Frontal cortex (tissue), 4 donors: Measurements from ENCODE around the gene ALOX15. TPM values are rescaled to one million over a fixed set of nuclear protein-coding genes. Genes with fewer than 3 reads are reported as not detected.
A peak's percentile ranks its signal among the peaks of the same experiment; 100 is the strongest.
"Not testable (repeated sequence)": the region's sequence is repeated elsewhere in the genome, so short reads cannot be mapped to it uniquely, and the experiment has no call there.

Source experiments
- DNase-seq, 2 donors: peaks; one replicate each; pipeline ENCODE4 v3.0.0; 2012; ENCODE audit warnings: low spot score in 2 of 2
- FAIRE-seq: peaks from 2 replicates; lab custom pipeline; 2012; peaks lifted over from hg19 to GRCh38; lab: Jason Lieb, UNC
- total RNA-seq: library from RNA; depleted of rRNA; stranded (reverse); fragments of >200 nt; gene quantifications from one replicate; pipeline ENCODE4 v1.2.3, GENCODE V29; 2014
- donor health status: control.
- donor health status: control.
- donor health status: control.

ALOX15 gene
- total RNA-seq, 1 donor from 2014 or later = not detected

DNA sequence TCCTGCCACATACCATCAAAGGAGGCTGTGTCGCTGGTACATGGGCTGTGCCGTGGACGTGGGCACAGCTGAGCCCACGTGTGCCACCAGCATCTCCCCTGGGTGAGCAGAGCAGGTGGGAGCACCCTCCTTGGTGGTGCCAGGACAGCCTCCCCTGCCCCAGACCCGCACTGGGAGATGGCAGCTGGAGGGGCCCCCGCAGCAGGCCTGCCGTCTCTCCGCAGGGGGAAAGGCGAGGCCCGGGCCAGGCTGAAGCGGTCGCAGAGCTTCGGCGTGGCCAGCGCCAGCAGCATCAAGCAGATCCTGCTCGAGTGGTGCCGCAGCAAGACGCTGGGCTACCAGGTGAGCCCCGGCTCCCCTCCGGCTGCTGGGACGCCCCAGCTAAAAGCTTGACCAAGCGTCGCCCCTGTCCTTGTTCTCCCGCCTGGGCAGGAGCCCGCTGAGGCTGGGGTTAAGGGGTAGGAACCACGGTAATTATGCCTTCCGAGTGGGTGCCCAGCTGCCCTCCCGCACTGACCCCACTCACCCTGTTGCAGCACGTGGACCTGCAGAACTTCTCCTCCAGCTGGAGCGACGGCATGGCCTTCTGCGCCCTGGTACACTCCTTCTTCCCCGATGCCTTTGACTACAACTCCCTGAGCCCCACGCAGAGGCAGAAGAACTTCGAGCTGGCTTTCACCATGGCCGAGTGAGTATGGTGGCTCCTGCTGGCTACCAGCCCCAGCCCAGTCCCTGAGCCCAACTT is 44.7 kb downstream of the ALOX15 start:
- DNase-seq (no peak), FAIRE-seq (no peak)

- not testable (repeated sequence) for DNase-seq
Measured at GRCh38 chr17:4595685-4596342, 45.7 kb downstream of the ALOX15 start.

GRCh38 chr17:4594931-4595684 is 46.4 kb downstream of the ALOX15 start:
- no peak for FAIRE-seq
- DNase-seq = no peak

More at GRCh38 chr17:4595685-4596342, 45.7 kb downstream of the ALOX15 start:
- FAIRE-seq = not testable (repeated sequence)

DNA sequence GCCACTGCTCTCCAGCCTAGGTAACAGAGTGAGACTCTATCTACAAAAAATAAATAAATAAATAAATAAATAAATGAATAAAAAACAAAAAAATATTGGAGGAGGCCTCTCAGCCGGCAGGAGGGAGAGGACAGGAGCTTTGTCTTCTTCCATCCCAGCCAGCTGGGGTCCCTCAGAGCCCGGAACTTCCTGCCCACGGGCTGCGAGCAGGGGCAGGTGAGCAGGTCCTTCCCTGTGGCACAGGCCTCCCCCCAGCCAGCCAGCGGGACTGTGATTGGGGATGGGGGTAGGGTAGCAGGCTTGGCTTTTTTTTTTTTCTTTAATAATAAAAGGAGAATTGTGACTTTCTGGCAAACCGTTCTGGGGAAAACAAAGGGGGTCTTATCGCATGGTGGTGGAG is 47.1 kb downstream of the ALOX15 start:
- FAIRE-seq = no peak
- DNase-seq = no peak

DNA sequence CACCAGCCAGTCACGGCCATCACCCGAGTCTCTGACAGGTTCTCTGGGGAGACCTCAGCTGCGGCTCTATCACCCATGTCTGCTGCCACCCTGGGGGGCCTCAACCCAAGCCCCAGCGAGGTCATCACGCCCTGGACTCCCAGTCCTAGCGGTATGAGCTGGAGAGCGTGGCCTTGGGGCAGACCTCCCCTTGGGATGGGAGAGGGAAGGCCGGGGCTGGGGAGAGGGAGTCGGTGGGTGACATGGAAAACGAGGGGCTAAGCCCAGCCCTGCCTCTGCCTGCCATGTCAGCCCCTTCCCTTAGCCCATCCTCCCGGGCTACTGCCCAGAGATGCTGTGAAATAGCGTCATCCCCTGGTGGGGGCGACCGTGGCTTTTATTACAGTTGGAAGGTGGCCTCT is 48.5 kb downstream of the ALOX15 start:
- DNase-seq (no peak), FAIRE-seq (no peak)

DNA sequence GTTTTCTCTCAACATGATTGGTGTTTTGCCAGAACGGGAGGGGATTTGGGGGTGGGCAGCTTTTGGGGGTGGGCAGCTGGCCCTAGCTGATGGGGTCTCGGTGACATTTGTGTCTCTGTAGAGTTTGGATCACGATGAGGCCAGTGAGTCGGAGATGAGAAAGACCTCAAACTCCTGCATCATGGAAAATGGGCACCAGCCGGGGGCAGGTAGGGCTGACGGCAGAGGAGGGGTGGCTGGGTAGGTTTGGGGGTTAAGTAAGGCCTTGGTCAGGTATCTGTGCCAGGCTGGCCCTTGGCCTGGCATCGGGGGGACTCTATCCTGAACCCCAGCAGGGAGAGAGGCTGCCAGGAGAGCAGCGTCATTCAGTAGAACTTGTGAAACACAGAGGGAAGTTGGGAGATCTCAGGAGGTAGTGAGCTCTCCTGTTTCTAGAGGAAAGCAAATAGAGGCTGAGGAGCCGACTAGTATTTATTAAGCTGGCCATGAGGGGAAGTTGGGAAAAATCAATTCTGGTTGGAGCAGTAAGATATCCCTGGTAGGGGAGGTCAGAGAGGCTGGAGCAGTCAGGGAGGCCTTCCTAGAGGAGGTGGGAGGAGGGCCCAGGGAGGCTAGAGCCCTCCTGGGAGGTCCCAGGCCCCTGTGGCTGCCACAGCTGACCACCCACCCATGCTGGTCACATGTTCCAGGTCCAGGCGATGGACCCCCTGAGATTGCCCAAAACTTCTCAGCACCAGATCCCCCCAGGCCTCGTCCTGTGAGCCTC is 49.1 kb downstream of the ALOX15 start:
- FAIRE-seq (no peak), DNase-seq (no peak)

DNA sequence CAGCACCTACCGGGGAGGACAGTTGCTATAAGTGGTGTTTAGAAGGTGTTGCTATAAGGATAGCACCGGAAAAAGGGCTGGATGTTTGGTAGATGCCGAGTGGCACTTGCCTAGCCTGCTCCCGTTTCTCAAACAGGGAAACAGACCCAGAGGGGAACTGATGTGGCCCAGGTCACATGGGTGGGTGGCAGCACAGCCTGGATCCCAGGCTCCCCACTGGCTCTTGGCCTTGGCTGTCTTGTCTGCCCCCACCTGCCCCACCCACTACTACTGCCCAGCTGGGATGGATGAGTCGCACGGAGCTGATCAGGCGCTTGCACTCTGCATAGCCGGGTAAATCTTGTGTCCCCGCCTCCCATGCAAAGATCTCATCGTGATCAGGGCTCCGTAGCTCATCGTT is 49.9 kb downstream of the ALOX15 start:
- DNase-seq (no peak), FAIRE-seq (no peak)

- FAIRE-seq (no peak), DNase-seq (no peak)
Measured at GRCh38 chr17:4590981-4591453, 50.5 kb downstream of the ALOX15 start.

DNA sequence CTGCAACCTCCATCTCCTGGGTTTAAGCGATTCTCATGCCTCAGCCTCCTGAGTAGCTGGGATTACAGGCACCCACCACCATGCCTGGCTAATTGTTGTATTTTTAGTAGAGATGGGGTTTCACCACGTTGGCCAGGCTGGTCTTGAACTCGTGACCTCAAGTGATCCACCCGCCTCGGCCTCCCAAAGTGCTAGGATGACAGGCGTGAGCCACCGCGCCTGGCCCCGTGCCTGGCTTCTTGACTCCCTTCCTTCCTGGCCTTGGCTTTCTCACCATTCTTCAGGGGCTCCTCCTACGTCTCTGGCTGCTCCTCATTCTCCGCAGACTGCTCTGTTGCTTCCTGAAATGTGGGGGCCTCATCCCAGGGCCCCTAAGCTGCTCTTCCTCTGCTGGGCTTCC is 51.4 kb downstream of the ALOX15 start:
- DNase-seq, FAIRE-seq: not testable (repeated sequence)

DNA sequence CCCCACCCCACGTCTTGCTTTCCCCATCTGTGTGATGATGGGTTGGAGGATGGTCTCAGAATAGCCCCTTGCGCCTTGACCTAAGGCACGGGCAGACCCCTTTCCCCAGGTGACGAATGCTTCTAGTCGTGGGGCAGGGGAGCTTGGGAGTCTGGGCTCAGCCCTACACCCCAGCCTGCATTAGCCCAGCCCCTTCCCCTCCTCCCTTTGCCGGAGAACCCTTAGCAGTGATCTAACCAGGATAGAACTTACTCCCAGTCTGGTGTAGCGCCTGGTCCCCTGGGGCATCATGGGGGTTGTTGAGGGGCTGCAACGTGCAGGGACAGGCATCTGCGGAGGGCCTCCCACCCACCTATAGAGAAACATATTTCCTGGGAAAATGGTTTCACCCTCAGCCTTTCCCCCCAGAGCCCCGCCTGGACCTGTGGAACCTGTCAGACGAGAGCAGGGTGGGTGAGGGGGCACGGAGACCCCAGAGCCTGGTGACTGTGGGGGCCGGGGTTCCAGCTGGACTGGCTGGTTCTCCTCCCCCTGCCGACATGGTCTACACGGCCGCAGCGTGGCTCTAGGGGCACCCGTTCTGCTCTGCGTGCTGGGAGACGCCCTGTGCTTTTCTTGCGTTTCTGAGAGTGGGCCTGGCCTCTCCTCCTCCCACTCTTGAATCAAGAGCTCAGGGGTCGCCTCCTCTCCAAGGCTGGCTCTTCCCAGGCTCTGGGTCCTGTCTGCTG is 52.4 kb downstream of the ALOX15 start:
- FAIRE-seq (no peak), DNase-seq (no peak)

GRCh38 chr17:4588391-4588790 is 53.1 kb downstream of the ALOX15 start:
- DNase-seq = no peak
- FAIRE-seq = no peak

- FAIRE-seq (no peak), DNase-seq (no peak)
Measured at GRCh38 chr17:4587803-4588202, 53.7 kb downstream of the ALOX15 start.

GRCh38 chr17:4587195-4587594 is 54.3 kb downstream of the ALOX15 start:
- DNase-seq (no peak), FAIRE-seq (no peak)

DNA sequence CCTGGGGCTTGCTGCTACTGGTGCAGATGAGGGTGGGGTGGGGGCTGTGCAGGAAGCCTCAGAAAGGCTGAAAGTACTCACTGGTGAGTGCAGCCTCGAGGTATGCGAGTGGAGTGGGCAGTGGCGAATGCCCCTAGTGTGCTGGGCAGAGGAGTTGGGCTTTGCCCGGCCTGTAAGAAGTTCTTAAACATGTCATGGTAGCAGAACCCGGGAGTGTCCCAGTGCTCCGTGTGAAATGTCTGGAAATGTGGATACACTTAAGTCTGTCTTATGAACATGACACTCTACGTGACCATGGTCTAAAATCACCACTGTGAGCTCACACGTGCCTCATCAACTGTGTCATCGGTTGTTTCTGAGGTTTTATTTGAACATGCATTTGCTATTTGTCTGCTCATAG is 55.4 kb downstream of the ALOX15 start:
- no peak for FAIRE-seq

GRCh38 chr17:4585638-4585994 is 55.9 kb downstream of the ALOX15 start:
- FAIRE-seq = no peak
- DNase-seq = no peak

More for the DNA sequence above, 55.4 kb downstream of the ALOX15 start:
- no peak for DNase-seq

DNA sequence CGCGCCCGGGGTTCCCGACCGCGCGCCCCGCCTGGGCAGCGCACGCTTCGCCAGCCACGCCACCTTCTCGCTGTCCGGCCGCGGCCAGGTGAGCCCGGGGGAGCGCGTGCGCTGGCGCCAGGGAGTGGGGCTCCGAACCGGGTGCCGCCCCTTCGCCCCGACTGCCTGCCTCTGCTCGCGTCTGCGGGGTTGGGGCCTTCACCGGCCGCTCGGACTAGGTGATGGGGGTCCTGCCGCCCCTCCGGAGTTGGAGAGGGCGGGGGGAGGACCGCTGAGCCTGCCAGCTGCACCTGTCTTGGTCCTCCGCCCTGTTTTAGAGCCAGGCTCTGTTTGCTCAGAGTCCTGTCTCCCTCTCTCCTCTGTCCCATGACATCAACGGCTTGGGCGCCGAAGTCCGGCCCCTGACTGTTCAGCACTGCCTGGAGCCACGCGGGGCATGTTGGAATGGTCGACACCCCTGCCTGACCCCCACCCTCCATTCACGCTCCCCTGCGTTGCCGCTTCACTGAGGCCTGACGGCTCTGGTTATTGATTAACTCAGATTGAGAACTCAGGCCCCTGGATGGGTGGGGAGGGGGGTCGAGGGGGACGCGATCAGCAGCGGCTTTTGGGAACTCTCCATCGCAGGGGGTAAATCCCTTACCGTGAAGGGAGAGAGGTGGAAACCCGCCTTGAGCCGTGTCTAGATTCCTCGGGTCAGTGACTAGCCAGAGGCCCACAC is 56.4 kb downstream of the ALOX15 start:
- FAIRE-seq (no peak), DNase-seq (no peak)

- DNase-seq (peak in 1 of 2 donors; percentile 73), FAIRE-seq (no peak)
Measured at GRCh38 chr17:4584101-4584916, 57.2 kb downstream of the ALOX15 start, which contains the start of gene SMTNL2. TSS of gene SMTNL2 (plus strand) at chr17:4584529. CDS start at chr17:4584606, 77 bp downstream.

DNA sequence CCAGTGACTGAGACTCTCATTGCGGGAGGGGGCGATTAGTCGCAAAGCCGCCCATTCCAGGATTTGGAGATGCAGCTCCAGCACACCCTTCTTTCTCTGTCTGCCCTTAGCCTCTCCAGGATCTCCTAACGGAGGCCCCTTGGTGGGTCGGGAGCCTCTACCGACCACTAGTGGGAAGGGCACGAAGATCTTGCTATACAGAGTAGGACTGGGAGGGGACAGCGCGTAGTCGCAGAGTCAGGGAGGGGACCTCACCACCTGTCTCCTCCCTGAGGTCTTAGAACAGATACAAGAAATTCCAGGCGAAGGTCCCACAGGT is 57.7 kb downstream of the ALOX15 start:
- FAIRE-seq (no peak), DNase-seq (peak in 1 of 2 donors; percentile 51)
